HepG2 (cell line): ENCODE results near the gene ZNF148. TPM values are rescaled to one million over a fixed set of nuclear protein-coding genes. Genes with fewer than 3 reads are reported as not detected.

ENCODE experiments used
- ATAC-seq: fragments of 200-7000 bp; cut with Tn5 transposase; 3 replicates; pipeline ENCODE4 v1.9.1; 2020; ENCODE audit warnings: mild to moderate bottlenecking, moderate library complexity
- BruUV-seq: library from RNA; stranded (reverse); fragments of 400-500 nt; replicated peaks from 2 replicates; lab custom pipeline; 2021; lab: Mats Ljungman, UMichigan
- CTCF ChIA-PET: fragments of 300-600 bp; formaldehyde crosslinking; extraction: SDS; loops from one replicate; lab custom pipeline; 2021; ENCODE audit warnings: low total read pairs, inconsistent platforms, low intra/inter-chr PET ratio; lab: Yijun Ruan, JAX
- POLR2A ChIA-PET: fragments of 350-600 bp; sonication (Branson Sonifier 250); formaldehyde crosslinking; loops from one replicate; lab custom pipeline; 2020; ENCODE audit warnings: antibody characterized with exemption, inconsistent platforms; lab: Yijun Ruan, JAX
- DNase-seq: peaks from one replicate; pipeline ENCODE4 v3.0.0-alpha.2; 2015; ENCODE audit warnings: low spot score
- FAIRE-seq: peaks from 3 replicates; lab custom pipeline; 2011; peaks lifted over from hg19 to GRCh38; lab: Jason Lieb, UNC
- H2AFZ ChIP-seq: one replicate; pipeline ENCODE4 v1.6.1; 2011; ENCODE audit warnings: low read length, inconsistent platforms
- H3K27ac ChIP-seq: fragments of 300-600 bp; 3 replicates; pipeline ENCODE4 v1.8.0; 2011; ENCODE audit warnings: mixed run types, mild to moderate bottlenecking, mixed read lengths, low read length, inconsistent platforms; ENCODE audit not compliant: insufficient read depth; ENCODE audit errors: extremely low read length
- H3K27me3 ChIP-seq, 2 experiments: fragments of 200-600 bp in 1 of 2; 2 replicates in 1 of 2; 3 replicates in 1 of 2; pipeline versions ENCODE4 v1.6.0 to v1.8.0; 2011; ENCODE audit warnings: low read length in 2 of 2, mild to moderate bottlenecking in 2 of 2, moderate library complexity in 2 of 2, inconsistent platforms in 1 of 2; ENCODE audit not compliant: insufficient read depth in 2 of 2, control insufficient read depth in 1 of 2
- H3K36me3 ChIP-seq, 2 experiments: fragments of 200-600 bp in 1 of 2; replicated peaks in 1 of 2; 2 replicates in 1 of 2; 3 replicates in 1 of 2; pipeline versions ENCODE4 v1.5.1 to v1.8.0; 2011; ENCODE audit warnings: low read length in 2 of 2, inconsistent platforms in 1 of 2; ENCODE audit not compliant: insufficient read depth in 2 of 2, control insufficient read depth in 1 of 2
- H3K4me1 ChIP-seq: 2 replicates; pipeline ENCODE4 v1.5.1; 2012; ENCODE audit warnings: low read length, inconsistent platforms; ENCODE audit not compliant: insufficient read depth
- H3K4me2 ChIP-seq: 2 replicates; pipeline ENCODE4 v1.6.0; 2011; ENCODE audit warnings: low read depth, low read length, inconsistent platforms
- H3K4me3 ChIP-seq, 3 experiments: fragments of 200-600 bp in 1 of 3; sonication (generic), shearing (Covaris generic) in 1 of 3; replicated peaks in 1 of 3; 2 replicates each; pipeline ENCODE4 v1.5.1; 2011 to 2016; ENCODE audit warnings: low read length in 3 of 3, inconsistent platforms in 2 of 3, low read depth in 2 of 3, mild to moderate bottlenecking in 2 of 3, control low read depth in 1 of 3, mixed read lengths in 1 of 3; ENCODE audit not compliant: insufficient read depth in 1 of 3
- H3K79me2 ChIP-seq: one replicate; pipeline ENCODE4 v1.6.1; 2011; ENCODE audit warnings: low read length, inconsistent platforms; ENCODE audit not compliant: insufficient read depth
- H3K9ac ChIP-seq: 2 replicates; pipeline ENCODE4 v1.6.0; 2011; ENCODE audit warnings: mild to moderate bottlenecking, low read depth, low read length, inconsistent platforms; ENCODE audit not compliant: insufficient read depth
- H3K9me3 ChIP-seq: 2 replicates; pipeline ENCODE4 v1.5.1; 2012; ENCODE audit warnings: mild to moderate bottlenecking, low read length
- H4K20me1 ChIP-seq: 2 replicates; pipeline ENCODE4 v1.6.0; 2011; ENCODE audit warnings: inconsistent platforms, mild to moderate bottlenecking, low read length, moderate library complexity; ENCODE audit not compliant: insufficient read depth
- CCAR2 ChIP-seq: fragments of 200-400 bp; formaldehyde crosslinking; optimal IDR thresholded peaks from 2 replicates; pipeline ENCODE3; 2018; ENCODE audit warnings: low read depth, mild to moderate bottlenecking, low read length, moderate library complexity
- CREM ChIP-seq, 2 experiments: sonication (generic) in 1 of 2; formaldehyde crosslinking in 1 of 2; IDR thresholded peaks; 2 replicates each; pipeline versions ENCODE4 v1.4.0 to v1.6.1; 2016 to 2020; ENCODE audit warnings: antibody characterized with exemption in 1 of 2, mild to moderate bottlenecking in 1 of 2, missing genetic modification reagents in 1 of 2
- HDAC6 ChIP-seq: fragments of 200-600 bp; sonication (generic); IDR thresholded peaks from 2 replicates; pipeline ENCODE4 v1.7.0; 2017; ENCODE audit warnings: mild to moderate bottlenecking, antibody characterized with exemption, low read length, low read depth
- MTF2 ChIP-seq: sonication (generic); formaldehyde crosslinking; IDR thresholded peaks from 2 replicates; pipeline ENCODE4 v1.5.0; 2020; ENCODE audit warnings: missing genetic modification reagents, borderline replicate concordance
- PRMT3 ChIP-seq: sonication (generic); formaldehyde crosslinking; IDR thresholded peaks from 2 replicates; pipeline ENCODE4 v1.8.1; 2022; ENCODE audit warnings: low read depth, mild to moderate bottlenecking, moderate library complexity, missing genetic modification reagents, borderline replicate concordance
- PTBP1 ChIP-seq: fragments of 200-400 bp; formaldehyde crosslinking; IDR thresholded peaks from 2 replicates; pipeline ENCODE4 v1.6.1; 2018; ENCODE audit warnings: low read length, low read depth; ENCODE audit not compliant: poor library complexity, severe bottlenecking
- RBM39 ChIP-seq: fragments of 200-400 bp; formaldehyde crosslinking; IDR thresholded peaks from one replicate; pipeline ENCODE4 v1.6.1; 2018; ENCODE audit warnings: antibody characterized with exemption, mild to moderate bottlenecking, low read depth, low read length; ENCODE audit not compliant: poor library complexity, severe bottlenecking
- SPEN ChIP-seq: sonication (generic); formaldehyde crosslinking; IDR thresholded peaks from 2 replicates; pipeline ENCODE4 v1.5.1; 2020; ENCODE audit warnings: low read depth, mild to moderate bottlenecking, missing genetic modification reagents
- TGIF2 ChIP-seq: IDR thresholded peaks from 2 replicates; pipeline ENCODE4 v1.6.1; 2016; ENCODE audit warnings: control low read depth, missing compliant biosample characterization
- ZNF17 ChIP-seq: sonication (generic); formaldehyde crosslinking; IDR thresholded peaks from 2 replicates; pipeline ENCODE4 v1.5.0; 2020; ENCODE audit warnings: mild to moderate bottlenecking, missing genetic modification reagents
- ZNF337 ChIP-seq: sonication (generic); formaldehyde crosslinking; IDR thresholded peaks from 2 replicates; pipeline ENCODE4 v1.5.1; 2020; ENCODE audit warnings: missing genetic modification reagents, low read depth, mild to moderate bottlenecking, borderline replicate concordance
- ZNF629 ChIP-seq: sonication (generic); formaldehyde crosslinking; conservative IDR thresholded peaks from 2 replicates; pipeline ENCODE4 v1.5.0; 2020; ENCODE audit warnings: missing genetic modification reagents
- ZNF678 ChIP-seq: sonication (generic); formaldehyde crosslinking; IDR thresholded peaks from 2 replicates; pipeline ENCODE4 v1.4.0; 2020; ENCODE audit warnings: mild to moderate bottlenecking, missing genetic modification reagents
- ZNF772 ChIP-seq: sonication (generic); formaldehyde crosslinking; IDR thresholded peaks from 2 replicates; pipeline ENCODE4 v1.5.0; 2020; ENCODE audit warnings: mild to moderate bottlenecking, missing genetic modification reagents
- ZNF790 ChIP-seq: sonication (generic); formaldehyde crosslinking; IDR thresholded peaks from 2 replicates; pipeline ENCODE4 v1.8.0; 2022; ENCODE audit warnings: missing genetic modification reagents, mild to moderate bottlenecking, borderline replicate concordance
- WGBS: methylation state at CpG from one replicate; pipeline ENCODE4 v1.1.6; 2017; ENCODE audit warnings: low lambda C conversion rate; 5-methylcytosine and 5-hydroxymethylcytosine counted together
- in situ Hi-C: cut with HindIII; loops from 2 replicates; pipeline ENCODE4 v1.10.0; 2017; ENCODE audit warnings: low pct_unique_long_range_greater_than_20kb; ENCODE audit not compliant: extremely low pct_ligation_motif_present
- intact Hi-C: fragments of 100-400 bp; cut with micrococcal nuclease; formaldehyde crosslinking; loops from one replicate; pipeline ENCODE4 v1.10.0; 2022; ENCODE audit not compliant: unreplicated experiment
- polyA plus RNA-seq, 8 experiments: library from polyadenylated mRNA; depleted of rRNA in 3 of 8; stranded (reverse) in 7 of 8; unstranded in 1 of 8; fragments of >200 nt; fragmentation: Illumina TruSeq in 4 of 8; extraction: Trizol in 4 of 8; gene quantifications; 2 replicates each; pipeline versions ENCODE4 v1.2.1 to v1.2.3, GENCODE V29; 2011 to 2016; ENCODE audit warnings: low read depth in 4 of 8, missing spikeins in 1 of 8, mixed read lengths in 1 of 8; ENCODE audit not compliant: insufficient read depth in 1 of 8
- total RNA-seq, 5 experiments: library from RNA; depleted of rRNA; stranded (reverse); fragments of >200 nt; fragmentation: Illumina TruSeq; extraction: Trizol; gene quantifications; 2 replicates each; pipeline ENCODE4 v1.2.3, GENCODE V29; 2016; ENCODE audit warnings: low read depth in 1 of 5
- TF ChIP-seq, protein P1 (sequence below): sonication (generic); formaldehyde crosslinking; IDR thresholded peaks from 2 replicates; pipeline ENCODE4 v1.4.0; 2020; ENCODE audit warnings: missing genetic modification reagents
- TF ChIP-seq, protein P2 (sequence below): IDR thresholded peaks from 2 replicates; pipeline ENCODE4 v1.6.1; 2016; ENCODE audit warnings: missing genetic modification reagents, missing compliant biosample characterization
- TF ChIP-seq, protein P3 (sequence below): fragments of 450-650 bp; IDR thresholded peaks from 2 replicates; pipeline ENCODE4 v1.6.1; 2016
- TF ChIP-seq, protein P4 (sequence below): sonication (generic); formaldehyde crosslinking; conservative IDR thresholded peaks from 2 replicates; pipeline ENCODE4 v1.4.0; 2020; ENCODE audit warnings: missing genetic modification reagents

Gene ZNF148
- total and polyA plus RNA-seq, 2 of the 13 experiments (the other 11 are each of a cell fraction or from before 2014, with no cell fraction given): 10.6 to 36.1 TPM

DNA sequence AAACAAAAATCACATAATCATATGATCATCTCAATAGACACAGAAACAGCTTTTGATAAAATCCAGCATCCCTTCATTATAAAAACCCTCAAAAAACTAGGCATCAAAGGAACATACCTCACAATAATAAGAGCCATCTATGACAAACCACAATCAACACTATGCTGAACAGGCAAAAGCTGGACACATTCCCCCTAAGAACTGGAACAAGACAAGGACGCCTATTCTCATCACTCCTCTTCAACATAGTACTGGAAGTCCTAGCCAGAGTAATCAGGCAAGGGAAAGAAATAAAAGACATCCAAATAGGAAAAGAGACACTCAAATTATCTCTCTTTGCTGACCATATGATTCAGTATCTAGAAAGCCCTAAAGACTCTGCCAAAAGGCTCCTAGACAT, 107.7 kb downstream of the ZNF148 start (continued):
- TF ChIP-seq, protein P1, sequence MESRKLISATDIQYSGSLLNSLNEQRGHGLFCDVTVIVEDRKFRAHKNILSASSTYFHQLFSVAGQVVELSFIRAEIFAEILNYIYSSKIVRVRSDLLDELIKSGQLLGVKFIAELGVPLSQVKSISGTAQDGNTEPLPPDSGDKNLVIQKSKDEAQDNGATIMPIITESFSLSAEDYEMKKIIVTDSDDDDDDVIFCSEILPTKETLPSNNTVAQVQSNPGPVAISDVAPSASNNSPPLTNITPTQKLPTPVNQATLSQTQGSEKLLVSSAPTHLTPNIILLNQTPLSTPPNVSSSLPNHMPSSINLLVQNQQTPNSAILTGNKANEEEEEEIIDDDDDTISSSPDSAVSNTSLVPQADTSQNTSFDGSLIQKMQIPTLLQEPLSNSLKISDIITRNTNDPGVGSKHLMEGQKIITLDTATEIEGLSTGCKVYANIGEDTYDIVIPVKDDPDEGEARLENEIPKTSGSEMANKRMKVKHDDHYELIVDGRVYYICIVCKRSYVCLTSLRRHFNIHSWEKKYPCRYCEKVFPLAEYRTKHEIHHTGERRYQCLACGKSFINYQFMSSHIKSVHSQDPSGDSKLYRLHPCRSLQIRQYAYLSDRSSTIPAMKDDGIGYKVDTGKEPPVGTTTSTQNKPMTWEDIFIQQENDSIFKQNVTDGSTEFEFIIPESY (CRISPR knock-in tag): no peak
- TF ChIP-seq TGIF2 (CRISPR knock-in tag) (no peak), CCAR2 (no peak), ZNF337 (CRISPR knock-in tag) (no peak), ZNF772 (CRISPR knock-in tag) (no peak), ZNF629 (CRISPR knock-in tag) (no peak), ZNF790 (CRISPR knock-in tag) (no peak), ZNF17 (CRISPR knock-in tag) (no peak)
- TF ChIP-seq, protein P2, sequence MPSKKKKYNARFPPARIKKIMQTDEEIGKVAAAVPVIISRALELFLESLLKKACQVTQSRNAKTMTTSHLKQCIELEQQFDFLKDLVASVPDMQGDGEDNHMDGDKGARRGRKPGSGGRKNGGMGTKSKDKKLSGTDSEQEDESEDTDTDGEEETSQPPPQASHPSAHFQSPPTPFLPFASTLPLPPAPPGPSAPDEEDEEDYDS (CRISPR knock-in tag): no peak
- TF ChIP-seq, protein P3, sequence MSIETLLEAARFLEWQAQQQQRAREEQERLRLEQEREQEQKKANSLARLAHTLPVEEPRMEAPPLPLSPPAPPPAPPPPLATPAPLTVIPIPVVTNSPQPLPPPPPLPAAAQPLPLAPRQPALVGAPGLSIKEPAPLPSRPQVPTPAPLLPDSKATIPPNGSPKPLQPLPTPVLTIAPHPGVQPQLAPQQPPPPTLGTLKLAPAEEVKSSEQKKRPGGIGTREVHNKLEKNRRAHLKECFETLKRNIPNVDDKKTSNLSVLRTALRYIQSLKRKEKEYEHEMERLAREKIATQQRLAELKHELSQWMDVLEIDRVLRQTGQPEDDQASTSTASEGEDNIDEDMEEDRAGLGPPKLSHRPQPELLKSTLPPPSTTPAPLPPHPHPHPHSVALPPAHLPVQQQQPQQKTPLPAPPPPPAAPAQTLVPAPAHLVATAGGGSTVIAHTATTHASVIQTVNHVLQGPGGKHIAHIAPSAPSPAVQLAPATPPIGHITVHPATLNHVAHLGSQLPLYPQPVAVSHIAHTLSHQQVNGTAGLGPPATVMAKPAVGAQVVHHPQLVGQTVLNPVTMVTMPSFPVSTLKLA: no peak

DNA sequence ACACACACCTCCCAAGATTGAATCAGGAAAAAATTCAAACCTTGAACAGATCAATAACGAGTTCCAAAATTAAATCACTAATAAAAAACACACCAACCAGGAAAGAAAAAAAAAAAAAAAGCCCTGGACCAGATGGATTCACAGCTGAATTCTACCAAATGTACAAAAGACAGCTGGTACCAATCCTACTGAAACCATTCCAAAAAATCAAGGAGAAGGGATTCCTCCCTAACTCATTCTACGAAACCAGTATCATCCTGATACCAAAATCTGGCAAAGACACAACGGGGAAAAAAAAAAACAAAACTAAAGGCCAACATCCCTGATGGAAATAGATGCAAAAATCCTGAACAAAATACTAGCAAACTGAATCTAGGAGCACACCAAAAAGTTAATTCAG, 108.2 kb downstream of the ZNF148 start:
- Histone ChIP-seq H2AFZ (no peak overlapping the region), H4K20me1 (no peaks in the 10 kb centered on the region), H3K36me3 (peaks cover 0 to 10% of the 10 kb centered on the region in 2 experiments; a peak in 1 of 5 replicates), H3K9me3 (no peaks in the 10 kb centered on the region), H3K27me3 (no peaks in the 10 kb centered on the region), H3K79me2 (no peaks in the 10 kb centered on the region), H3K27ac (no peak overlapping the region), H3K9ac (no peak overlapping the region), H3K4me2 (no peak overlapping the region), H3K4me3 (no peak overlapping the region), H3K4me1 (peaks cover 10% of the 10 kb centered on the region)
- CTCF ChIA-PET: no interaction called here
- in situ Hi-C loops: no loop called here
- POLR2A ChIA-PET: no interaction called here
- no TSS peak for BruUV-seq
- DNase-seq: no peak
- ATAC-seq: no peak
- WGBS: 97% methylated on average over 3 of the region's 3 CpGs
- no peak for FAIRE-seq
- intact Hi-C loops: no loop called here
- no peak for TF ChIP-seq CREM (IDR thresholded peaks at IDR 0.05)
- TF ChIP-seq CREM (CRISPR knock-in tag; IDR thresholded peaks at IDR 0.05): no peak
- TF ChIP-seq RBM39: no peak
- TF ChIP-seq PRMT3: no peak
- TF ChIP-seq, protein P4, sequence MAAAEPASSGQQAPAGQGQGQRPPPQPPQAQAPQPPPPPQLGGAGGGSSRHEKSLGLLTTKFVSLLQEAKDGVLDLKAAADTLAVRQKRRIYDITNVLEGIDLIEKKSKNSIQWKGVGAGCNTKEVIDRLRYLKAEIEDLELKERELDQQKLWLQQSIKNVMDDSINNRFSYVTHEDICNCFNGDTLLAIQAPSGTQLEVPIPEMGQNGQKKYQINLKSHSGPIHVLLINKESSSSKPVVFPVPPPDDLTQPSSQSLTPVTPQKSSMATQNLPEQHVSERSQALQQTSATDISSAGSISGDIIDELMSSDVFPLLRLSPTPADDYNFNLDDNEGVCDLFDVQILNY: no peak
- TF ChIP-seq MTF2 (CRISPR knock-in tag): no peak
- no peak for TF ChIP-seq PTBP1
- no peak for TF ChIP-seq SPEN (CRISPR knock-in tag)
- TF ChIP-seq ZNF678: no peak
- no peak for TF ChIP-seq HDAC6
